Fibroblast of lung (primary cell): Measurements from ENCODE around the gene SLC13A2.

Experiments used
- CTCF ChIP-seq, 2 donors: IDR thresholded peaks in 1 of 2; conservative IDR thresholded peaks in 1 of 2; 1 replicate in 1 of 2; 2 replicates in 1 of 2; pipeline ENCODE4 v1.5.1; 2011 to 2012; ENCODE audit warnings: low read length in 2 of 2, control low read depth in 1 of 2, inconsistent platforms in 1 of 2, low read depth in 1 of 2, mild to moderate bottlenecking in 1 of 2
- EZH2 ChIP-seq: IDR thresholded peaks from 2 replicates; pipeline ENCODE4 v1.5.1; 2012; ENCODE audit warnings: low read length, control low read depth, mild to moderate bottlenecking; ENCODE audit errors: missing control alignments

GRCh38 chr17:28528327-28529012 lies 55.0 kb downstream of the SLC13A2 start:
- TF ChIP-seq CTCF (conservative IDR thresholded peaks at IDR 0.05 in 1 of 2, IDR thresholded peaks at IDR 0.05 in 1 of 2; ENCODE audit: low read depth in 1 of 2, low read length in 2 of 2), result no peak
- TF ChIP-seq EZH2, result no peak
